ENCODE measurements around the gene SLC4A1.

Gene SLC4A1

GRCh38 chr17:44284024-44284400 is 16.1 kb upstream of the SLC4A1 start:
- no peak overlapping the region for H3K4me3 ChIP-seq (ENCODE audit: low read depth, low read length)
- TF ChIP-seq CTCF (IDR thresholded peaks at IDR 0.05; ENCODE audit: borderline replicate concordance, insufficient read depth, low read depth, low read length) = no peak

GRCh38 chr17:44283344-44284023 is 15.5 kb upstream of the SLC4A1 start:
- no peak for TF ChIP-seq CTCF (IDR thresholded peaks at IDR 0.05; ENCODE audit: borderline replicate concordance, insufficient read depth, low read depth, low read length)
- no peak overlapping the region for H3K4me3 ChIP-seq (ENCODE audit: low read depth, low read length)

GRCh38 chr17:44282264-44282663 is 14.3 kb upstream of the SLC4A1 start:
- H3K4me3 ChIP-seq (ENCODE audit: low read depth, low read length) = no peak overlapping the region

GRCh38 chr17:44281570-44281969 is 13.6 kb upstream of the SLC4A1 start:
- TF ChIP-seq CTCF (IDR thresholded peaks at IDR 0.05; ENCODE audit: borderline replicate concordance, insufficient read depth, low read depth, low read length) = no peak
- no peak overlapping the region for H3K4me3 ChIP-seq (ENCODE audit: low read depth, low read length)

More at GRCh38 chr17:44282264-44282663, 14.3 kb upstream of the SLC4A1 start:
- no peak for TF ChIP-seq CTCF (IDR thresholded peaks at IDR 0.05; ENCODE audit: borderline replicate concordance, insufficient read depth, low read depth, low read length)

- TF ChIP-seq CTCF (IDR thresholded peaks at IDR 0.05; ENCODE audit: borderline replicate concordance, insufficient read depth, low read depth, low read length) = no peak
- H3K4me3 ChIP-seq (ENCODE audit: low read depth, low read length) = no peak overlapping the region
Measured at GRCh38 chr17:44280392-44280937, 12.5 kb upstream of the SLC4A1 start.

GRCh38 chr17:44279666-44280391 is 11.9 kb upstream of the SLC4A1 start:
- H3K4me3 ChIP-seq (ENCODE audit: low read depth, low read length) = no peak overlapping the region
- no peak for TF ChIP-seq CTCF (IDR thresholded peaks at IDR 0.05; ENCODE audit: borderline replicate concordance, insufficient read depth, low read depth, low read length)

GRCh38 chr17:44279346-44279665 is 11.4 kb upstream of the SLC4A1 start:
- no peak overlapping the region for H3K4me3 ChIP-seq (ENCODE audit: low read depth, low read length)
- no peak for TF ChIP-seq CTCF (IDR thresholded peaks at IDR 0.05; ENCODE audit: borderline replicate concordance, insufficient read depth, low read depth, low read length)

All from GM12875 (cell line).